T-helper 17 cell (primary cell): ENCODE data around the gene CSGALNACT2. TPM values are rescaled to one million over a fixed set of nuclear protein-coding genes. Genes with fewer than 3 reads are reported as not detected.

ENCODE experiments used
- ATAC-seq: fragments of 150-1000 bp; cut with Tn5 transposase; 2 replicates; pipeline ENCODE4 v1.10.0; 2021; ENCODE audit warnings: mild to moderate bottlenecking, moderate library complexity
- DNase-seq, 3 donors: peaks; one replicate each; pipeline versions ENCODE4 v3.0.0 to v3.0.0-alpha.2; 2020 to 2021
- H3K9me3 ChIP-seq: one replicate; pipeline ENCODE4 v1.7.0; 2013; ENCODE audit warnings: low read length, mild to moderate bottlenecking; ENCODE audit not compliant: control insufficient read depth, poor library complexity, severe bottlenecking
- H3K27ac Mint-ChIP-seq: one replicate; pipeline ENCODE4 v1.8.0; 2022; ENCODE audit warnings: mild to moderate bottlenecking, moderate library complexity, mixed read lengths
- H3K27me3 Mint-ChIP-seq: one replicate; pipeline ENCODE4 v1.8.0; 2022; ENCODE audit warnings: mixed read lengths
- H3K36me3 Mint-ChIP-seq: one replicate; pipeline ENCODE4 v1.8.0; 2022; ENCODE audit warnings: low read depth, mixed read lengths
- H3K4me1 Mint-ChIP-seq: one replicate; pipeline ENCODE4 v1.8.0; 2022; ENCODE audit warnings: mild to moderate bottlenecking, mixed read lengths
- H3K4me3 Mint-ChIP-seq: one replicate; pipeline ENCODE4 v1.8.0; 2022; ENCODE audit warnings: mild to moderate bottlenecking, moderate library complexity, mixed read lengths
- total RNA-seq, 4 donors: library from RNA in 2 of 4; stranded (reverse) in 2 of 4; gene quantifications; one replicate each; pipeline ENCODE4 v1.2.3 and lab custom pipeline; 2022 to 2026

The CSGALNACT2 gene
- total RNA-seq, 2 donors from 2014 or later, result 38.9 to 51.4 TPM

GRCh38 chr10:43195557-43195956, 57.3 kb downstream of the CSGALNACT2 start:
- H3K9me3 ChIP-seq, result no peaks in the 10 kb centered on the region
- no peak overlapping the region for H3K27ac Mint-ChIP-seq
- no peaks in the 10 kb centered on the region for H3K36me3 Mint-ChIP-seq
- ATAC-seq (no peak), DNase-seq (no peak)
- peaks cover 5% of the 10 kb centered on the region for H3K4me1 Mint-ChIP-seq
- H3K27me3 Mint-ChIP-seq, result no peaks in the 10 kb centered on the region
- H3K4me3 Mint-ChIP-seq, result no peak overlapping the region

GRCh38 chr10:43196131-43196980, 58.1 kb downstream of the CSGALNACT2 start:
- H3K4me3 Mint-ChIP-seq, result no peak overlapping the region
- no peaks in the 10 kb centered on the region for H3K9me3 ChIP-seq
- ATAC-seq (no peak), DNase-seq (no peak)
- no peaks in the 10 kb centered on the region for H3K36me3 Mint-ChIP-seq
- peaks cover 7% of the 10 kb centered on the region for H3K4me1 Mint-ChIP-seq
- H3K27me3 Mint-ChIP-seq, result no peaks in the 10 kb centered on the region
- no peak overlapping the region for H3K27ac Mint-ChIP-seq

GRCh38 chr10:43196981-43197833, 59.0 kb downstream of the CSGALNACT2 start:
- no peak for ATAC-seq
- Mint-ChIP-seq H3K36me3 (no peaks in the 10 kb centered on the region), H3K27ac (no peak overlapping the region), H3K27me3 (no peaks in the 10 kb centered on the region), H3K4me3 (no peak overlapping the region), H3K4me1 (peaks cover 7% of the 10 kb centered on the region)
- no peaks in the 10 kb centered on the region for H3K9me3 ChIP-seq
- DNase-seq, result no peak

- Mint-ChIP-seq H3K4me1 (peaks cover 7% of the 10 kb centered on the region), H3K4me3 (no peak overlapping the region), H3K27me3 (no peaks in the 10 kb centered on the region), H3K36me3 (no peaks in the 10 kb centered on the region), H3K27ac (no peak overlapping the region)
- no peak for ATAC-seq
- H3K9me3 ChIP-seq, result no peaks in the 10 kb centered on the region
- no peak for DNase-seq
These were observed 59.8 kb downstream of the CSGALNACT2 start for GRCh38 chr10:43197834-43198681.

DNA sequence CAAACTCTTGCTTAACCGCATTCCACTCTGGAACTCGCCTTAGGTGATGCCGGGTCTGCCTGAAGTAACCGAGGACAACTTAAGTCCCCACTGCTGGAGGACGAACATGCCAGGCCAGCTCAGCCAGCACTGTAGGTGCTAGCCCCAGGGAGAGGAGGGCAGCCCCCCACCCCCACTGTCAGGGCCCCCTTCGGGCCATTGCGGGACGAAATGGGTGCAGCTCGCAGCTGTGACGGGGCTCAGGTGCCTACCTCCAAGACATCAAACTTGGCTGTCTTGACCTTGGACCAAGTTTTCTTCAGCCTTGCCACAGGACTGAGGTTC, 60.4 kb downstream of the CSGALNACT2 start:
- H3K4me3 Mint-ChIP-seq, result no peak overlapping the region
- ATAC-seq, result no peak
- peaks cover 9% of the 10 kb centered on the region for H3K4me1 Mint-ChIP-seq
- no peaks in the 10 kb centered on the region for H3K27me3 Mint-ChIP-seq
- no peak overlapping the region for H3K27ac Mint-ChIP-seq
- no peaks in the 10 kb centered on the region for H3K9me3 ChIP-seq
- DNase-seq, result no peak
- H3K36me3 Mint-ChIP-seq, result no peaks in the 10 kb centered on the region

DNA sequence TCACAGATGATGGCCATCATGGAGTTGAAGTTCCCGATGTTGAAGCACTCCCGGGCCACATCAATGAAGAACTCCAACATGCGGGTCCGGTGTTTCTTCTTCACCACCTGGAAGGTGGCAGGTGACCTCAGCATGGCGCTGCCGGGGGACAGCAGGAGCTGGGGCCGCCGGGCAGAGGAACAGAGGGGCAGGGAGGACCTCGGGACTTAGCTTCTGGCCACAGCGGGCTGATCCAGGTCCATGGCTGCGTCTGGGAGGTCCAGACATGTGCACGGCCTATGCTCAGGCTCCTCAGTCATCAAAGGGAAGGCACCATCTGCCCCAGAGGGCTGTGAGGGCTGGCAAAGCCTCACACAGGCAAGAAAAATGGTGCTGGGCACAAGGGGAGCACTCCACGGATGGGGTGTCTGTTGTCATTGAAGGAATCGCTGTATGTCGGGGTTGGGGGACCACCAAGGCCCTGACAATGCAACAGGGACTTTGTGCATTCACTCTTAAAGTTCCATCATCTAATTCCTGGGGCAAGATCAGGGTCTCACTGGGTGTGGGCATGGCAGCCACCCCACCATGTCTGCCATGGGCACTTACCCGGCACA, 60.9 kb downstream of the CSGALNACT2 start:
- ATAC-seq (no peak), DNase-seq (no peak)
- no peaks in the 10 kb centered on the region for H3K9me3 ChIP-seq
- no peak overlapping the region for H3K27ac Mint-ChIP-seq
- peaks cover 9% of the 10 kb centered on the region for H3K4me1 Mint-ChIP-seq
- no peaks in the 10 kb centered on the region for H3K36me3 Mint-ChIP-seq
- H3K4me3 Mint-ChIP-seq, result no peak overlapping the region
- no peaks in the 10 kb centered on the region for H3K27me3 Mint-ChIP-seq

DNA sequence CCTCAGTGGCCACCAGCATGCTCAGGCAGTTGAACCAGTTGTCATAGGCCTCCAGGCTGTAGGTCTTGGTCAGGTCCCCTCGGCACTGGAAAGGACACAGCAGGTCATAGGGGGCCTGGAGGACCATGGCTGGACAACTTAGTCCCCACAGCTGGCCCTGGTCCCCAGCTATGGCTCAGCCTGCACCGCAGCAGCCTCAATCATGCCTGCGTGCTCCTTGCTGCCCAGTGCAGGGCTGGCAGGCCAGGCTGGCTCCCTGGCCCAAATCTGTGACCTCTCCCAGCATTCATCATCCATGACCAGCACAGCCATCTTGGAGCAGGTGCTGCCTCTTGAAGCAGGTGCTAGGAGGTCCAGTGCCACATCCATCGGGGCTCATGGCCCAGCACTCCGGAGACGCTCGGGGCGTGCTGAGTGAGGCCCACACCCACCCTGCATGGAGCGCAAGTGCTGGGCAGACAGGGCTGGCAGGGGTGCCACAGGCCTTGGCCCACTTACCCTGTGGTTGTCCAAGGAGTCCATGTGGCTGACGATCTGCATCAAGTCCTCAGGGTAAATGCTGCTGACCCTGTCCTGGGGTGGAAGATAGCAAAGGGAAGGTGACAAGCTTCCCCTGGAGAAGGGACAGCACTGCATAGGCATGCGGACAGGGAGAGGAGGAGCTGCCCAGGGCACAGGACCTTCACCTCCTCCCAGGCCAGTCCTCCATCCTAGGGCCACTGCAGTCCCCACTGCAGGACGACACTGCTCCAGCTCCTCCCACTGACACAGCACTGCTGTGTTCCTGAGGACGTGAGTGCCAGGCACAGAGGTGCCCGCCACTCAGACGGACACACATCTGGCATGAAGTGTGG, 61.7 kb downstream of the CSGALNACT2 start:
- H3K27ac Mint-ChIP-seq, result no peak overlapping the region
- no peaks in the 10 kb centered on the region for H3K9me3 ChIP-seq
- no peaks in the 10 kb centered on the region for H3K27me3 Mint-ChIP-seq
- H3K36me3 Mint-ChIP-seq, result no peaks in the 10 kb centered on the region
- peaks cover 11% of the 10 kb centered on the region for H3K4me1 Mint-ChIP-seq
- H3K4me3 Mint-ChIP-seq, result no peak overlapping the region
- no peak for DNase-seq
- no peak for ATAC-seq

- H3K27me3 Mint-ChIP-seq, result no peaks in the 10 kb centered on the region
- H3K4me3 Mint-ChIP-seq, result no peak overlapping the region
- H3K9me3 ChIP-seq, result no peaks in the 10 kb centered on the region
- no peak for ATAC-seq
- no peak overlapping the region for H3K27ac Mint-ChIP-seq
- H3K36me3 Mint-ChIP-seq, result no peaks in the 10 kb centered on the region
- H3K4me1 Mint-ChIP-seq, result peaks cover 11% of the 10 kb centered on the region
- DNase-seq, result no peak
These were observed 62.5 kb downstream of the CSGALNACT2 start for GRCh38 chr10:43200538-43201390.

GRCh38 chr10:43201545-43202131, 63.4 kb downstream of the CSGALNACT2 start:
- Mint-ChIP-seq H3K36me3 (no peaks in the 10 kb centered on the region), H3K27ac (peak overlapping the region; percentile 51)

DNA sequence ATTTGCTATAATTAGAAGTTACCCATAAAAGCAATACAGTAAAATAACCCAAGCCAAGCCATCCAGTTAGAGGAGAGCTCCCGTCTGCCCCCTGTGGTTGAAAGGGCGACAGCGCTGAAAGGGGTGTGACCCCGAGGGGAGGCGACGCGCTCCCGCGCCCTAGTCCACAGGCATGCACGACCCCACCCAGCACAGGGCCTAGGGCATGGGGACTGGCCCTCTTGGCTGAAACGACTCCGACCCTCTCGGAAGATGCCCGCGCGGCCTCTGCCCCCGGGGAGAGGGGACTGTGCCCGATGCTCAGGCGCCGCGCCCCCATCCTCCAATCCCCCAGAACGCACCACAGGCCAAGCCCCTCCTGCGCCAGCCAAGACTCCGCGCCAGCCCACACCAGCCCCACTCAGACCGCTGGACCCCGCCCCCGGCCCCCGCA, 64.0 kb downstream of the CSGALNACT2 start:
- Mint-ChIP-seq H3K27ac (peak overlapping the region; percentile 51), H3K4me3 (peak overlapping the region; percentile 90)

More at GRCh38 chr10:43201545-43202131, 63.4 kb downstream of the CSGALNACT2 start:
- DNase-seq (no peak), ATAC-seq (no peak)
- Mint-ChIP-seq H3K27me3 (no peaks in the 10 kb centered on the region), H3K4me3 (peak overlapping the region; percentile 90), H3K4me1 (peaks cover 11% of the 10 kb centered on the region)
- no peaks in the 10 kb centered on the region for H3K9me3 ChIP-seq

More for the DNA sequence above, 64.0 kb downstream of the CSGALNACT2 start:
- DNase-seq (peak; percentile 24 to 41 (median 32)), ATAC-seq (peak; percentile 68)
- H3K36me3 Mint-ChIP-seq, result no peaks in the 10 kb centered on the region
- no peaks in the 10 kb centered on the region for H3K27me3 Mint-ChIP-seq
- H3K4me1 Mint-ChIP-seq, result peaks cover 11% of the 10 kb centered on the region
- no peaks in the 10 kb centered on the region for H3K9me3 ChIP-seq
